ENCODE data around the gene E2F1.

The E2F1 gene

DNA sequence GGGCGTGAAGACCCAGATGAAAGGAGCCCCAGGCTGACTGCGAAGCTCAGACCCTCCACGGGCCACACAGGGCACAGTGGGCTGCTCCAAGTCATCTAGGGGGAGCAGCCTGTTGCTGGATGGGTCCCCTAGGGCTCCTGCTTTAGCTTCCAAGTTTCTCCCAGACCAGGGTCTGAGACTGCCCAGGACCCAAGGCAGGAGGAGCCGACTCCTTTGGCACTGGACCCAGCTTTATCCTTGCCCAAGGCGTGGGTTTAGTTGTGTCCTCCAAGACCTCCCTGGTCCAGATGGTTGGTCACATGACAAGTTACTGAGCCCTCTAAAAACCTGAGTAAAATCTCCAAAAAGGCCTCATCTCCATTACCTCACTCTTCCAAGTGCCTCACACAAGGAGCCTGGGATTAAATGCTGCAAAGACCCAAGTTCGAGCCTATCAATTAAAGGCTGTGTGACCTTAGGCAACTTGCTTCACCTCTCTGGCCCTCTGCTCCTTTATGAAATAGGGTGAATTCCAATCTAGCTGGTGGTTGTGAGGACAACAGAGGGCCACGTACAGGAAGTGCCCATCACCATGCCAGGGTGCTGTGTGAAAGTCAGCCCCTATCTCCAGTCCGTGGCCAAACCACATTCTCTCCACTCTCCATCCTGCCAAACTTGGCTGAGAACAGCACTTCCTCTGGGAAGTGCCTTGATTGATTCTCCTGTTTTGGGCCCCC, 14.5 kb downstream of the E2F1 start:
- H3K4me2 ChIP-seq: peak overlapping the region; percentile 94
- peaks cover 60% of the 10 kb centered on the region for H3K4me1 ChIP-seq (ENCODE audit: low read depth, poor library complexity, severe bottlenecking)
- H3K9ac ChIP-seq: peak overlapping the region; percentile 84; the same call in 1 of the 2 replicates
- H3K79me2 ChIP-seq (ENCODE audit: insufficient read depth, low read depth): peaks cover 35% of the 10 kb centered on the region
- TF ChIP-seq, protein P1, sequence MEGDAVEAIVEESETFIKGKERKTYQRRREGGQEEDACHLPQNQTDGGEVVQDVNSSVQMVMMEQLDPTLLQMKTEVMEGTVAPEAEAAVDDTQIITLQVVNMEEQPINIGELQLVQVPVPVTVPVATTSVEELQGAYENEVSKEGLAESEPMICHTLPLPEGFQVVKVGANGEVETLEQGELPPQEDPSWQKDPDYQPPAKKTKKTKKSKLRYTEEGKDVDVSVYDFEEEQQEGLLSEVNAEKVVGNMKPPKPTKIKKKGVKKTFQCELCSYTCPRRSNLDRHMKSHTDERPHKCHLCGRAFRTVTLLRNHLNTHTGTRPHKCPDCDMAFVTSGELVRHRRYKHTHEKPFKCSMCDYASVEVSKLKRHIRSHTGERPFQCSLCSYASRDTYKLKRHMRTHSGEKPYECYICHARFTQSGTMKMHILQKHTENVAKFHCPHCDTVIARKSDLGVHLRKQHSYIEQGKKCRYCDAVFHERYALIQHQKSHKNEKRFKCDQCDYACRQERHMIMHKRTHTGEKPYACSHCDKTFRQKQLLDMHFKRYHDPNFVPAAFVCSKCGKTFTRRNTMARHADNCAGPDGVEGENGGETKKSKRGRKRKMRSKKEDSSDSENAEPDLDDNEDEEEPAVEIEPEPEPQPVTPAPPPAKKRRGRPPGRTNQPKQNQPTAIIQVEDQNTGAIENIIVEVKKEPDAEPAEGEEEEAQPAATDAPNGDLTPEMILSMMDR (conservative IDR thresholded peaks at IDR 0.05; ENCODE audit: low read depth, low read length): no peak
- H3K27me3 ChIP-seq (ENCODE audit: insufficient read depth, low read depth): no peaks in the 10 kb centered on the region
- H3K27ac ChIP-seq: peak overlapping the region; percentile 62; the same call in 1 of the 2 replicates
- H4K20me1 ChIP-seq (ENCODE audit: insufficient read depth): no peaks in the 10 kb centered on the region
- no peak overlapping the region for H2AFZ ChIP-seq (ENCODE audit: low read depth)
- H3K4me3 ChIP-seq (IDR thresholded peaks at IDR 0.05; ENCODE audit: insufficient read depth, low read depth, low read length): no peak overlapping the region
- H3K36me3 ChIP-seq (ENCODE audit: insufficient read depth): no peaks in the 10 kb centered on the region; the same call in 1 of the 2 replicates

DNA sequence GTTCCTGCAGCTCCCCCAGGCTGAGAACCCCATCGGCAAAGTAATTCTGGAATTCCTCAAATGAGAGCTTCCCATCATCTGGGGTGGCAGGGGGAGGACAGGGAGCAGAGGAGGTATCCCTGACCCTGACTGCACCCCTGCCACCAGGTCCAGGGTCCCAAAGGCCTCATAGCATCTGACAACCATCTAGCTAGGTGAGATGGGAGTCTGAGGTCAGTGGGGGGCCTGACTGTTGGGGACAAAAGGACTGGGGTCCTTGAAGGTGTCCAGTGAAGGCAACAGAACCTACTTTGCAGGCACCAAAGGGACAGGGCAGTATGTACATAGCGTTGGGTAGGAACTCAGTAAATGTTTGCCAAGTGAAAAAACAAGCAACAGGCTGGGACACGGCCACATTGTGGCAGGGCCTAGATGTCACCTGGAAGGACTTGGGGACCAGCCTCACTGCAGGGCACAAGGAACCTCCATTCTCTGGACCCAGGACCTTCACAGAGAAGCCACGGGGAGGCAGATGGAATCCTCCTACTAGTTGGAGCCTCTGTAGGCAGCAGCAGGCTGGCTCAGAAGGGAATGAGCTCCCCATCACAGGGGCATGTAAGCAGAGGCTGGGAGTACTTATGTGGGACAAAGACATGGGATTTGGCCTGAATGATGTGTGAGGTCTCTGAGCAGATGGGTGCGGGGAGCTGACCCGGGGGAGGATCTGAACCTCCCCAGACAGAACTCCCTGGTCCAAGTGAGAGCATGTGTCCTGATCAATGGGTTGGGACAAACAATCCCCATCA, 15.3 kb downstream of the E2F1 start:
- no peak overlapping the region for H3K27ac ChIP-seq
- peaks cover 36% of the 10 kb centered on the region for H3K79me2 ChIP-seq (ENCODE audit: insufficient read depth, low read depth)
- H4K20me1 ChIP-seq (ENCODE audit: insufficient read depth): no peaks in the 10 kb centered on the region
- H3K36me3 ChIP-seq (ENCODE audit: insufficient read depth): no peaks in the 10 kb centered on the region; the same call in 1 of the 2 replicates
- peaks cover 60% of the 10 kb centered on the region for H3K4me1 ChIP-seq (ENCODE audit: low read depth, poor library complexity, severe bottlenecking)
- no peaks in the 10 kb centered on the region for H3K27me3 ChIP-seq (ENCODE audit: insufficient read depth, low read depth)
- TF ChIP-seq, protein P1 (conservative IDR thresholded peaks at IDR 0.05; ENCODE audit: low read depth, low read length): no peak
- H3K4me2 ChIP-seq: no peak overlapping the region
- H3K9ac ChIP-seq: no peak overlapping the region
- no peak overlapping the region for H2AFZ ChIP-seq (ENCODE audit: low read depth)
- no peak overlapping the region for H3K4me3 ChIP-seq (IDR thresholded peaks at IDR 0.05; ENCODE audit: insufficient read depth, low read depth, low read length)

DNA sequence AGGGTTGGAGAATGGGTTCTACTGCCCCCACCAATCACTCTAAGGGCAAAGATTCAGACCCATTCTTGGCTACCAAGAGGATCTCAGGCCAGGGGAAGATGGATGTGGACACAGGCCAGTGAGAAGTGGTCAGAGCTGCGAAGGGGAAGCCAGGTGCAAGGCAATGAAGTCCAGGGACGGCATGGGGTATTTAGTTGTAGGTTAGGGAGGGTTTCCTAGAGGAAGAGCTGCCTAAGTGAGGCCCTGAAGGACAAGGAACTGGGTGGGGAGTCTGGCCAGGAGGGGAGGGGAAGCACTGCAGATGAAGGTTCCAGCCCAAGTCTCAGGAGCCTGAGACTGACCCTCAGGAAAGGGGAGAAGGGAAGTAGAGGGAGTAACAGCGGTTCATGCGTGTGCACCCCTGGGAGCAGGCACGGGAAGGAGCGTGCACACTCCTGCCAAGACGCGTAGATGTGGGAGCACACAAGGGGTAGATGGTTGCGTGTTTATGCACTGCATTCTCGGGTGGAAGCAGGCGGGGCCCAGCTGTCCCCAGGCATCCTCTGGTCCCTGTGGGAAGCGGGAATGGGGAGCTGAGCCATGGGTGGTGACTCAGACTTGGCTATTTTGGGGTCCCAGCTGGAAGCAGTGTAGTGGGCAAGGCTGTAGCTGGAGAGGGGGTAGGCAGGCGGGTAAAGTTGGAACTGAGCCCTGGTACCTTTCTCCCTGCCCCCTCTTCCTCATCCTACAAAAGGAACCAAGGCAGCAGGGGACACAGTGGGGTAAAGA, 16.1 kb downstream of the E2F1 start:
- H3K4me1 ChIP-seq (ENCODE audit: low read depth, poor library complexity, severe bottlenecking): peaks cover 61% of the 10 kb centered on the region
- TF ChIP-seq, protein P1 (conservative IDR thresholded peaks at IDR 0.05; ENCODE audit: low read depth, low read length): no peak
- H3K36me3 ChIP-seq (ENCODE audit: insufficient read depth): no peaks in the 10 kb centered on the region
- H4K20me1 ChIP-seq (ENCODE audit: insufficient read depth): no peaks in the 10 kb centered on the region
- no peaks in the 10 kb centered on the region for H3K27me3 ChIP-seq (ENCODE audit: insufficient read depth, low read depth)
- peak overlapping the region; percentile 19; the same call in 1 of the 2 replicates for H3K27ac ChIP-seq
- peaks cover 40% of the 10 kb centered on the region for H3K79me2 ChIP-seq (ENCODE audit: insufficient read depth, low read depth)
- H3K9ac ChIP-seq: no peak overlapping the region
- no peak overlapping the region for H3K4me3 ChIP-seq (IDR thresholded peaks at IDR 0.05; ENCODE audit: insufficient read depth, low read depth, low read length)
- H2AFZ ChIP-seq (ENCODE audit: low read depth): no peak overlapping the region
- H3K4me2 ChIP-seq: no peak overlapping the region

DNA sequence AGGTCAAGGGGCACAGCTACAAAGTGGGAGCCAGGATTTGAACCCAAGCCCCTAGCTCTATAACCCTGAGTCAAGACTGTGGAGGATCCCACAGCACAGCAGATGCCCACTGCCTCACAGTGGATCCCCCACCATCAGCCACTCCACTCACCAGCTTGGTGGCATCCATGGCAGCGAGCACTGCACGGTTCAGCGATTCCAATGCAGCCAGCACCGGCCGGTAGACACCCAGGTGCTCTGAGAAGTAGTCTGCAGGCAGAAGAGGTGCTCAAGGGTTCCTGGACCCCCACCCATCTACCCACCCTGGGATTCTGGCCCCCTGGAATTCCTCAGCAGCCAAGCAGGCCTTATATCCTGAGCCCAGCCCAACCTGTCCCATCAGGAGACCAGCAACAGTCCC, 17.0 kb downstream of the E2F1 start:
- Histone ChIP-seq H3K4me3 (IDR thresholded peaks at IDR 0.05; ENCODE audit: insufficient read depth, low read depth, low read length) (no peak overlapping the region), H3K9ac (no peak overlapping the region), H3K4me2 (peak overlapping the region; percentile 67; the same call in 1 of the 2 replicates), H3K27me3 (ENCODE audit: insufficient read depth, low read depth) (no peaks in the 10 kb centered on the region), H3K36me3 (ENCODE audit: insufficient read depth) (no peaks in the 10 kb centered on the region), H3K27ac (peak overlapping the region; percentile 74; the same call in 1 of the 2 replicates), H3K79me2 (ENCODE audit: insufficient read depth, low read depth) (peaks cover 40% of the 10 kb centered on the region), H3K4me1 (ENCODE audit: low read depth, poor library complexity, severe bottlenecking) (peaks cover 66% of the 10 kb centered on the region), H4K20me1 (ENCODE audit: insufficient read depth) (no peaks in the 10 kb centered on the region), H2AFZ (ENCODE audit: low read depth) (no peak overlapping the region)
- TF ChIP-seq, protein P1 (conservative IDR thresholded peaks at IDR 0.05; ENCODE audit: low read depth, low read length): no peak

Measured in KMS-11 (cell line).